Body of pancreas (tissue), 4 donors: ENCODE results near the gene OOSP4B. TPM values are rescaled to one million over a fixed set of nuclear protein-coding genes. Genes with fewer than 3 reads are reported as not detected.

Experiments used
- ATAC-seq: fragments of 150-250 bp; one replicate; pipeline ENCODE4 v1.9.1; 2016
- DNase-seq, 4 donors: peaks; one replicate each; pipeline ENCODE4 v3.0.0-alpha.2; 2019
- H3K27ac ChIP-seq, 4 donors: fragments of 200-600 bp; sonication (generic); 1 replicate in 3 of 4; 2 replicates in 1 of 4; pipeline versions ENCODE4 v1.5.1 to v1.6.1; 2016 to 2019; ENCODE audit warnings: mild to moderate bottlenecking in 1 of 4, mixed read lengths in 1 of 4, moderate library complexity in 1 of 4
- H3K27me3 ChIP-seq, 2 donors: fragments of 200-600 bp; sonication (generic); one replicate each; pipeline ENCODE4 v1.6.0; 2016; ENCODE audit warnings: mild to moderate bottlenecking in 1 of 2
- H3K36me3 ChIP-seq, 2 donors: fragments of 200-600 bp; sonication (generic); replicated peaks in 1 of 2; 2 replicates each; pipeline ENCODE4 v1.5.1; 2016; ENCODE audit warnings: low read depth in 2 of 2; ENCODE audit not compliant: insufficient read depth in 1 of 2
- H3K4me1 ChIP-seq: fragments of 200-600 bp; sonication (generic); one replicate; pipeline ENCODE4 v1.6.0; 2016
- H3K4me3 ChIP-seq, 2 donors: fragments of 200-600 bp; sonication (generic); 1 replicate in 1 of 2; 2 replicates in 1 of 2; pipeline ENCODE4 v1.5.1; 2016 to 2019
- H3K9me3 ChIP-seq, 3 donors: fragments of 200-600 bp; sonication (generic); 1 replicate in 2 of 3; 2 replicates in 1 of 3; pipeline ENCODE4 v1.5.1; 2016
- POLR2A ChIP-seq, 3 donors: fragments of 450-650 bp; IDR thresholded peaks; one replicate each; pipeline ENCODE4 v1.6.1; 2016; ENCODE audit warnings: antibody characterized with exemption in 3 of 3, mild to moderate bottlenecking in 2 of 3
- WGBS, 2 donors: methylation state at CpG; one replicate each; pipeline ENCODE4 v1.1.5; 2017; 5-methylcytosine and 5-hydroxymethylcytosine counted together
- intact Hi-C: fragments of 100-400 bp; cut with DNase I; formaldehyde crosslinking; loops from one replicate; pipeline ENCODE4 v1.15.1; 2023
- total RNA-seq, 2 donors: library from RNA; depleted of rRNA; stranded (reverse); fragments of >200 nt; gene quantifications; one replicate each; pipeline ENCODE4 v1.1.0, GENCODE V29; 2016
- TF ChIP-seq, protein P1 (sequence below), 7 experiments: fragments of 450-650 bp in 4 of 7; fragments of 200-600 bp in 3 of 7; sonication (generic) in 3 of 7; IDR thresholded peaks; one replicate each; pipeline ENCODE4 v1.5.1; 2016 to 2019; ENCODE audit warnings: antibody characterized with exemption in 7 of 7

Gene OOSP4B
- total RNA-seq, 2 donors from 2014 or later: not detected

DNA sequence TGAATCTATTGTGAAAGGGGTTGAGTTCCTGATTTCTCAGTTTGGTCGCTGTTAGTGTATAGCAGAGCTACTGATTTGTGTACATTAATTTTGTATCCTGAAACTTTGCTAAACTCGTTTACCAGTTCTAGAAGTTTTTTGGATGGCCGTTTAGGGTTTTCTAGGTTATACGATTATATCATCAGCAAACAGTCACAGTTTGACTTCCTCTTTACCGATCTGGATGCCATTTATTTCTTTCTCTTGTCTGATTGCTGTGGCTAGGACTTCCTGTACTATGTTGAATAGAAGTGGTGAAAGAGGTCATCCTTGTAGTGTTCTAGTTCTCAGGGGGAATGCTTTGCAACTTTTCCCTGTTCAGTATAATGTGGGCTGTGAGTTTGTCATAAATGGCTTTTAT, 24.6 kb upstream of the OOSP4B start:
- Histone ChIP-seq H3K36me3 (no peaks in the 10 kb centered on the region), H3K9me3 (no peaks in the 10 kb centered on the region), H3K4me3 (no peak overlapping the region), H3K27me3 (no peaks in the 10 kb centered on the region), H3K4me1 (no peaks in the 10 kb centered on the region), H3K27ac (no peak overlapping the region)
- intact Hi-C loops: no loop called here
- TF ChIP-seq, protein P1, sequence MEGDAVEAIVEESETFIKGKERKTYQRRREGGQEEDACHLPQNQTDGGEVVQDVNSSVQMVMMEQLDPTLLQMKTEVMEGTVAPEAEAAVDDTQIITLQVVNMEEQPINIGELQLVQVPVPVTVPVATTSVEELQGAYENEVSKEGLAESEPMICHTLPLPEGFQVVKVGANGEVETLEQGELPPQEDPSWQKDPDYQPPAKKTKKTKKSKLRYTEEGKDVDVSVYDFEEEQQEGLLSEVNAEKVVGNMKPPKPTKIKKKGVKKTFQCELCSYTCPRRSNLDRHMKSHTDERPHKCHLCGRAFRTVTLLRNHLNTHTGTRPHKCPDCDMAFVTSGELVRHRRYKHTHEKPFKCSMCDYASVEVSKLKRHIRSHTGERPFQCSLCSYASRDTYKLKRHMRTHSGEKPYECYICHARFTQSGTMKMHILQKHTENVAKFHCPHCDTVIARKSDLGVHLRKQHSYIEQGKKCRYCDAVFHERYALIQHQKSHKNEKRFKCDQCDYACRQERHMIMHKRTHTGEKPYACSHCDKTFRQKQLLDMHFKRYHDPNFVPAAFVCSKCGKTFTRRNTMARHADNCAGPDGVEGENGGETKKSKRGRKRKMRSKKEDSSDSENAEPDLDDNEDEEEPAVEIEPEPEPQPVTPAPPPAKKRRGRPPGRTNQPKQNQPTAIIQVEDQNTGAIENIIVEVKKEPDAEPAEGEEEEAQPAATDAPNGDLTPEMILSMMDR (IDR thresholded peaks at IDR 0.05): no peak
- no peak for TF ChIP-seq POLR2A (IDR thresholded peaks at IDR 0.05)
- ATAC-seq (no peak), DNase-seq (no peak)
- WGBS, 2 donors: 67 to 78% methylated on average over 5 of the region's 5 CpGs

DNA sequence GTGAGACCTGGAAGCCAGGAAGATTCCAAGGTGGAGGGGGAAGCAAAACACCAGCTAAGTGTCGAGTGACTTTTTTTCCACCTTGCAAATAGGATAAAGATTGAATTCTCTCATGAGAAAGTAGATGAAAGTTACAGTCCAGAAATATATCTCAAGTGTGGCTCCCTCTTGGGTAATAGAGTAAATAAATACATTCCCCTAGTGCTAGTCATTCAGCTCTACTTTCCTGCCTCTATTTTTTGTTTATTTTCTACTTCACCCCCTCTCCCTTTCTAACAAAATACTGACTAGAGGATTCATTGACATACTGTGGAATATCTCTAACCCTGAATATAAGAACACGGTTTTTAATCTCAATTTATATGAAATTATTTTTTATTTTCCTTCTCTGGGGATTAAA, 19.2 kb upstream of the OOSP4B start:
- no peak for ATAC-seq
- Histone ChIP-seq H3K9me3 (no peaks in the 10 kb centered on the region), H3K27me3 (no peaks in the 10 kb centered on the region), H3K4me1 (no peaks in the 10 kb centered on the region), H3K4me3 (no peak overlapping the region), H3K27ac (no peak overlapping the region), H3K36me3 (no peaks in the 10 kb centered on the region)
- WGBS, 2 donors: 69 to 86% methylated on average over 2 of the region's 2 CpGs
- no peak for DNase-seq
- intact Hi-C loops: no loop called here
- TF ChIP-seq, protein P1 (IDR thresholded peaks at IDR 0.05): no peak
- TF ChIP-seq POLR2A (IDR thresholded peaks at IDR 0.05): no peak

DNA sequence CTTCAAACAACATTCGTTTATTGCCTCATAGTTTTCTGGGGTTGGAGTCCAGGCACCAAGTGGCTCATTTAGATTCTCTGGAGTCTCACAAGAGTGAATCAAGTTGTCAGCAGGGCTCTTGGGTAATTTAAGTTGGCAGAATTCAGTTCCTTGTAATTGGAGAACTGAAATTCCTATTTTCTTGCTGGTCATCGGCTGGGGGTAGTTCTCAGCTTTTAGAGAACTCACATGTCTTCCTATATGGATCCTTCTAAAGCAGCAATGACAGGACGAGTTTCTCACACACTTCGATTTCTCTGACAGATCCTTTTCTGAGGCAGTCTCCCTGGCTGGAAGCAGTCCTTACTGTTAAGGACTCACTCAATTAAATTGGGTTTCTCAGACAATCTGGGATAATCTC, 17.3 kb upstream of the OOSP4B start:
- no peaks in the 10 kb centered on the region for H3K36me3 ChIP-seq
- no peak for DNase-seq
- ATAC-seq: no peak
- no peak overlapping the region for H3K27ac ChIP-seq
- no peaks in the 10 kb centered on the region for H3K4me1 ChIP-seq
- 80 to 81% methylated on average over 4 of the region's 4 CpGs for WGBS, 2 donors
- H3K27me3 ChIP-seq: no peaks in the 10 kb centered on the region
- TF ChIP-seq, protein P1 (IDR thresholded peaks at IDR 0.05): no peak
- no peak for TF ChIP-seq POLR2A (IDR thresholded peaks at IDR 0.05)
- H3K9me3 ChIP-seq: no peaks in the 10 kb centered on the region
- intact Hi-C loops: no loop called here
- no peak overlapping the region for H3K4me3 ChIP-seq

DNA sequence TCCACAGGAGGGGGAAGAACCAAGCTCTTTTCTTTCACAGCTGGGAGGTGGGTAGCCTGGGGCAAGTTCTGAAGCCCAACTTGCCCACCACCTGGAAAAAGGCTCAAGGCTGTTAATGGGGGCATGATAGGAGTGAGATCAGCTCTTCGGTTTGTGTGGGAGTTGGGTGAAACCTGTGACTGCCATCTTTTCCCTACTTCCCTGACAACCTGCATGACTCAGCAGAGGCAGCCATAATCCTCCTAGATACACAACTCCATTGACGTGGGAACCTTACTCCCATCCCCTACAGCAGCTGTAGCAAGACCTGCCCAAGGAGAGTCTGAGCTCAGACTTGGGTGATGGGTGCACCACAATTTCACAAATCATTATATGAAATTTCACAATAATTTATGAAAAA, 13.3 kb upstream of the OOSP4B start:
- 77 to 83% methylated on average over 2 of the region's 2 CpGs for WGBS, 2 donors
- H3K27ac ChIP-seq: no peak overlapping the region
- DNase-seq (no peak), ATAC-seq (no peak)
- no peaks in the 10 kb centered on the region for H3K36me3 ChIP-seq
- H3K4me1 ChIP-seq: no peaks in the 10 kb centered on the region
- H3K4me3 ChIP-seq: no peak overlapping the region
- intact Hi-C loops: no loop called here
- H3K27me3 ChIP-seq: no peaks in the 10 kb centered on the region
- TF ChIP-seq POLR2A (IDR thresholded peaks at IDR 0.05): no peak
- TF ChIP-seq, protein P1 (IDR thresholded peaks at IDR 0.05): no peak
- no peaks in the 10 kb centered on the region for H3K9me3 ChIP-seq

DNA sequence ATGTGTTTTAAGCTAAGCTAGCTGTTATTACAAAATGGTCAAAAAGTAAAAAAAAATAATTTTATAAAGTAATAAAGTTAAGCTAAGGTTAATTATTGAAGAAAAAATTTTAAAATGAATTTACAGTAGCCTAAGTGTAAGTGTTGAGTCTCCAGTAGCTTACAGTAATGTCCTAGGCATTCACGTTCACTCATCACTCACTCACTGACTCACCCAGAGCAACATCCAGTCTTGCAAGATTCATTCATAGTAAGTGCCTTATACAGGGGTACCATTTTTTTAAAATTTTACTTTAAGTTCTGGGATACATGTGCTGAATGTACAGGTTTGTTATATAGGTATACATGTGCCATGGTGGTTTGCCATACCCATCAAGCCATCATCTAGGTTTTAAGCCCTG, 11.6 kb upstream of the OOSP4B start:
- H3K27me3 ChIP-seq: no peaks in the 10 kb centered on the region
- DNase-seq: no peak
- H3K4me3 ChIP-seq: no peak overlapping the region
- ATAC-seq: no peak
- H3K36me3 ChIP-seq: no peaks in the 10 kb centered on the region
- intact Hi-C loops: no loop called here
- H3K4me1 ChIP-seq: no peaks in the 10 kb centered on the region
- H3K27ac ChIP-seq: no peak overlapping the region
- H3K9me3 ChIP-seq: no peaks in the 10 kb centered on the region
- TF ChIP-seq, protein P1 (IDR thresholded peaks at IDR 0.05): no peak
- no peak for TF ChIP-seq POLR2A (IDR thresholded peaks at IDR 0.05)
- WGBS, 2 donors: 90 to 96% methylated on average over 1 of the region's 1 CpG
